Measurements from ENCODE around the gene XIRP2.

Gene XIRP2

DNA sequence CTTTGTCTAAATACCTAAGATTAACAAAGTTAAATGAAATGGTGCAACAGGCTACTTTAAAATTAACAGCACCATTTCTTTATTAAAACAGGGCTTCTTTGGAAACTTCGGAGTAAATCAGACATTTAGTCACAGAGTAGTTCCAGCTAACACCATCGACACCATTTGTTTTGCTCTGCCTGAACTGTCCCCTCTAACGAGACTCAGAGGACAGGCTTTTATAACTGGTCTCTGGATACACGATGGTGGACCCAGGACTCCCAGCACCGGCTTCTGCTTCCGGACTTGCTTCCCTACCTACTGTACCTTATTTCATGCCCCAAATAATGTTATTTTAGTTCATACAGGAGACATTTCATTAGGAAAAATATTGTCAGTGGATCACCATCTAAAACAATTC is 252.1 kb downstream of the XIRP2 start:
- H3K4me3 Mint-ChIP-seq: no peak overlapping the region
- no peak overlapping the region for H3K27ac Mint-ChIP-seq
- H3K4me1 Mint-ChIP-seq (ENCODE audit: low read depth): no peaks in the 10 kb centered on the region
- no peaks in the 10 kb centered on the region for H3K27me3 Mint-ChIP-seq
- no peaks in the 10 kb centered on the region for H3K9me3 Mint-ChIP-seq
- H3K36me3 Mint-ChIP-seq (ENCODE audit: low read depth): no peaks in the 10 kb centered on the region
- intact Hi-C loops (cut with micrococcal nuclease): no loop called here

DNA sequence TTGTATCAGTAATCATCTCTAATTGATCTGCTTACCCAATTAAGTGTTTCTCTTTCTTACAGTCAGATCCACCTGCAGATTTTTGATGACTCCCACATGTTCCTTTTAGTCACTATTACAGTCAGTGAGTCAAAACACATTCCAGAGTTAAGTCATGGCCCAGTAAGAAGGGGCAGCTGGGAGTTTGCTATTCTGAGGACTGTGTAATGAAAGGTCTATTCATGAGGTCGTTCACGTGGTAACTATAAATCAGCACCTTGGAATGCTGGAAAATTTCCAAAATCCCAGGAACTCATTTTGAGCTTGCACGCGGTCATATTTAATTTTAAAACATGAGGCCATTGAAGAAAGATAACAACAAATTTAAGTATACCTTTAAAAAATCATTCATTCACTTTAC is 252.5 kb downstream of the XIRP2 start:
- H3K9me3 Mint-ChIP-seq: no peaks in the 10 kb centered on the region
- no peaks in the 10 kb centered on the region for H3K27me3 Mint-ChIP-seq
- no peak overlapping the region for H3K4me3 Mint-ChIP-seq
- H3K4me1 Mint-ChIP-seq (ENCODE audit: low read depth): no peaks in the 10 kb centered on the region
- H3K36me3 Mint-ChIP-seq (ENCODE audit: low read depth): no peaks in the 10 kb centered on the region
- intact Hi-C loops (cut with micrococcal nuclease): no loop called here
- no peak overlapping the region for H3K27ac Mint-ChIP-seq

DNA sequence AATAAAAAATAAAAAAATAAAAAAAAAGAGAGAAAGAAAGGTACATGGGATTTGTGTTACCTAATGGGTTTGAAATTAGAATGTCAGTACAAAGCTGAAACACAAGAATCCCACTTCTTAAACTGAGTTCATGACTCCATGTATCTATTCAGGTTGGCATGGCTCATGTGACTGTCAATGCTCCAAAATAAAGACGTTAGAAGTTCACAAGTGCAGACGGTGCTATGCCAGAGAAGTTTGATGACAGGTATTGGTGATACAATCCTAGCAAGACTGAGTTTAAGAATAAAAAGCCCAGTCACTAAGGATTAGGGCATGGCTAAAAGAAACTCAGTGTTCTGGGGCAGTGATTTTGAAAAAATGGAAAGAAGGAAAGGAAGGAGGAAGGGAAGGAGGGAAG is 254.3 kb downstream of the XIRP2 start:
- Mint-ChIP-seq H3K27ac (no peak overlapping the region), H3K9me3 (no peaks in the 10 kb centered on the region), H3K36me3 (ENCODE audit: low read depth) (no peaks in the 10 kb centered on the region), H3K4me3 (no peak overlapping the region), H3K4me1 (ENCODE audit: low read depth) (no peaks in the 10 kb centered on the region), H3K27me3 (no peaks in the 10 kb centered on the region)
- intact Hi-C loops (cut with micrococcal nuclease): no loop called here

- H3K4me1 Mint-ChIP-seq (ENCODE audit: low read depth): no peaks in the 10 kb centered on the region
- intact Hi-C loops (cut with micrococcal nuclease): no loop called here
- no peaks in the 10 kb centered on the region for H3K36me3 Mint-ChIP-seq (ENCODE audit: low read depth)
- H3K9me3 Mint-ChIP-seq: no peaks in the 10 kb centered on the region
- H3K27ac Mint-ChIP-seq: no peak overlapping the region
- H3K4me3 Mint-ChIP-seq: no peak overlapping the region
- H3K27me3 Mint-ChIP-seq: no peaks in the 10 kb centered on the region
These were observed 256.1 kb downstream of the XIRP2 start for GRCh38 chr2:167144179-167144898.

DNA sequence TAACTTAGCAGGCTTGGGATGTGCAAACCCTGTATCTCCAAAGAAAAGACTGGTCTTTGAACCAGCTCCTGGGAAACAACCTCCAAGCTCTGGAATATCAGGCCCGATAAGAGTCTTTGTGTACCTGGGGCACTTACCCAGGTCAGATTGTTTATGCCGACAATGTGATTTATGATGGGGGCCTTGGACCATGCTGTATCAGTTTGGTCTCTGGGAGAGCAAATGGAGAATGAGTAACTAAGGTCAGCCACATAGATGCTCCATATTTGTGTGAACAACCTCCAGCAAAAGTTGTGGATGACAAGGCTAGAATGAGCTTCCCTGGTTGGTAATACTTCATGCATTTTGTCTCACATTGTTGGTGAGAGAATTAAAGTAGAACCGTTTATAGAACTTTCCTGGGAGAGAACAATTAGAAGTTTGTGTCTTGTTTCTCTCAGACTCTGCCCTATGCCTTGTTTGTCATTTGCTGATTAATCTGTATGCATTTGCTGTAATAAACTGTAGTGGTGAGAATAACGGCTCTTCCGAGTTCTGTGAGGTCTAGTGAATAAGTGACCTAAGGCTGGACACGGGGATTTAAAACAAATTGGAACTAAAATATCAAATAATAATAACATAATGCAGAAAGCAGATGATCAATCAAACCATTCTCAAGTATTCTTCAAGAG is 259.1 kb downstream of the XIRP2 start:
- H3K9me3 Mint-ChIP-seq: no peaks in the 10 kb centered on the region
- intact Hi-C loops (cut with micrococcal nuclease): no loop called here

DNA sequence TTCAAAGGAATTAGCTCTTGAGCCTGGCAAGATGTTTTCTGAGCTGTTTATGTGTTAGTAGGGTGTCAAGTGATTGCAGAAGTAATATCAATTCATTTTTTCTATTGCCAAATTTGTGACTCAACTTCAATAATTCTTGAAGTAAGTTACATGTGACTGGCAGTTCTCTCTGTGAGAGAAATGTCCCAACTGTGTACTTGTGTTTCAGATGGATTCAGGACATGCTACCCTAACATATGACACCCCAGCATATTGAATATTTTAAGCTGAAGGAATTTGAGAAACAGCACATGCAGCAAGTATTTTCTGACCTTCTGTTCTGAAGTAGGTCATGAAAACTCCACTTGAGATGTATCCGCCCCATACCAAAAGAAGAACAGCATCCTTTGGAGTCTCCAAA is 263.6 kb downstream of the XIRP2 start:
- no peaks in the 10 kb centered on the region for H3K36me3 Mint-ChIP-seq (ENCODE audit: low read depth)
- no peaks in the 10 kb centered on the region for H3K4me1 Mint-ChIP-seq (ENCODE audit: low read depth)
- intact Hi-C loops (cut with micrococcal nuclease): no loop called here
- no peaks in the 10 kb centered on the region for H3K9me3 Mint-ChIP-seq
- H3K27ac Mint-ChIP-seq: no peak overlapping the region
- no peaks in the 10 kb centered on the region for H3K27me3 Mint-ChIP-seq
- H3K4me3 Mint-ChIP-seq: no peak overlapping the region

More for the DNA sequence above, 259.1 kb downstream of the XIRP2 start:
- Mint-ChIP-seq H3K4me3 (no peak overlapping the region), H3K4me1 (ENCODE audit: low read depth) (no peaks in the 10 kb centered on the region), H3K36me3 (ENCODE audit: low read depth) (no peaks in the 10 kb centered on the region), H3K27ac (no peak overlapping the region), H3K27me3 (no peaks in the 10 kb centered on the region)

DNA sequence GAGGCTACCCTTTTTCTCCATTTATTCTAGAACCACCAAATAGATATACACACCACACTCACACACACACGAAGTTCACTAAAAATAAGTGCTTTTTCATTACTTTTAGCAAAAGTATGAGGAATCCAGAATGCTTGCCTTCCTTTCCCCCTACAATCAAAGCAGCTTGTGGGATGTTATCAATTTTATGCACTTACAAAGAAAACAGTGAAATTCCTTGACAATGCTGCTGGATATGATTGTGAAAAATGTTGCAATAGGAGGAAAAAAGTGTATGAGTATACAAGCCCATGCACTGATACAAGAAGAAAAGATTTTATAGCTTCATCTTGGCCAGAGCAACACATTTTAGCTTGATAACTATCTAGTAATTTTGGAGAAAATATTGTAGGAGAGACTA is 269.2 kb downstream of the XIRP2 start:
- H3K4me3 Mint-ChIP-seq: no peak overlapping the region
- no peaks in the 10 kb centered on the region for H3K36me3 Mint-ChIP-seq (ENCODE audit: low read depth)
- intact Hi-C loops (cut with micrococcal nuclease): no loop called here
- no peaks in the 10 kb centered on the region for H3K27me3 Mint-ChIP-seq
- no peak overlapping the region for H3K27ac Mint-ChIP-seq
- peaks cover 23% of the 10 kb centered on the region for H3K9me3 Mint-ChIP-seq
- H3K4me1 Mint-ChIP-seq (ENCODE audit: low read depth): no peaks in the 10 kb centered on the region

GRCh38 chr2:167177196-167177595 is 288.9 kb downstream of the XIRP2 start:
- H3K27me3 Mint-ChIP-seq: no peaks in the 10 kb centered on the region
- intact Hi-C loops (cut with micrococcal nuclease): no loop called here
- H3K36me3 Mint-ChIP-seq (ENCODE audit: low read depth): no peaks in the 10 kb centered on the region

DNA sequence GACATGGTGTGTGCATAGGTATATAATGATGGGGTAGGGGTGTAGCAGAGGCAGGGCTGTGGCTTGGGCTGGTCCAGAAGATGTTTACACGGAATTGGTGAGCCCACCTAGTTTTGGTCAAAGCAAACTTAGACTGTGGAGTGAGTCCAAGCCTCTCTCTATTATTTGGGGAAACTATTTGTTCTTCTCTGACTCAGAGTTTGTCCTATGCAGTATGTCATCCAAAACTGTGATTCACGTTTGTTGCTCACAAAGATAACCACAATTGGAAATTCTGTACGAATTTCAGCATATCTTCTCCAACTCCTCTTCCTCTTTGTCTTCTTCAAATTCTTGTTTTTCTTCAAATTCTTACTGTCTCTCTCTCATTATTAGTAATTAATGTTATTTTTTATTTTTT is 292.9 kb downstream of the XIRP2 start:
- no peaks in the 10 kb centered on the region for H3K27me3 Mint-ChIP-seq
- intact Hi-C loops (cut with micrococcal nuclease): no loop called here
- H3K4me3 Mint-ChIP-seq: no peak overlapping the region
- H3K36me3 Mint-ChIP-seq (ENCODE audit: low read depth): no peaks in the 10 kb centered on the region
- H3K27ac Mint-ChIP-seq: no peak overlapping the region
- H3K4me1 Mint-ChIP-seq (ENCODE audit: low read depth): no peaks in the 10 kb centered on the region
- H3K9me3 Mint-ChIP-seq: no peaks in the 10 kb centered on the region

More at GRCh38 chr2:167177196-167177595, 288.9 kb downstream of the XIRP2 start:
- no peak overlapping the region for H3K27ac Mint-ChIP-seq
- H3K9me3 Mint-ChIP-seq: peaks cover 22% of the 10 kb centered on the region
- H3K4me3 Mint-ChIP-seq: no peak overlapping the region
- no peaks in the 10 kb centered on the region for H3K4me1 Mint-ChIP-seq (ENCODE audit: low read depth)

- H3K36me3 Mint-ChIP-seq (ENCODE audit: low read depth): no peaks in the 10 kb centered on the region
- H3K27me3 Mint-ChIP-seq: no peaks in the 10 kb centered on the region
- no peaks in the 10 kb centered on the region for H3K9me3 Mint-ChIP-seq
- H3K4me3 Mint-ChIP-seq: no peak overlapping the region
- intact Hi-C loops (cut with micrococcal nuclease): no loop called here
- no peaks in the 10 kb centered on the region for H3K4me1 Mint-ChIP-seq (ENCODE audit: low read depth)
- no peak overlapping the region for H3K27ac Mint-ChIP-seq
These were observed 293.4 kb downstream of the XIRP2 start for GRCh38 chr2:167181688-167182087.

DNA sequence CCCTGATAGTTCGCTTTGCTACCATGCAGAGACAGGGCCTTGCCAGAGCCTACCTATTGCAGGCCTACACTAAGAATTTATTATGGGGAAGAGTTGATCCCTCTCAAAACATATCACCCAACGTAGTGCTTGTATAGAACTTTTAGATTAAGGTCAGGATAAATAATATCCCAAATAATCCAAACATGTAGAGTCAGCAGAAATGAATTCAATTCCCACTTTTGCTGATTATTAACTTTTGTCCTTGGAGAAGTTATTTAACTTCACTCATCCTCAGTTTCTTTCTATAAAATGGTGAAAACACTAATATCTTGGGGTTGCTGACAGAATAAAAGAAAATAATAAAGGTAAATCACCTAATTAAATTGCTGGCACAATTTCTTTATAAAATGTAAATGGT is 294.1 kb downstream of the XIRP2 start:
- H3K27ac Mint-ChIP-seq: no peak overlapping the region
- no peaks in the 10 kb centered on the region for H3K9me3 Mint-ChIP-seq
- H3K4me3 Mint-ChIP-seq: no peak overlapping the region
- H3K36me3 Mint-ChIP-seq (ENCODE audit: low read depth): no peaks in the 10 kb centered on the region
- no peaks in the 10 kb centered on the region for H3K4me1 Mint-ChIP-seq (ENCODE audit: low read depth)
- H3K27me3 Mint-ChIP-seq: no peaks in the 10 kb centered on the region
- intact Hi-C loops (cut with micrococcal nuclease): no loop called here

DNA sequence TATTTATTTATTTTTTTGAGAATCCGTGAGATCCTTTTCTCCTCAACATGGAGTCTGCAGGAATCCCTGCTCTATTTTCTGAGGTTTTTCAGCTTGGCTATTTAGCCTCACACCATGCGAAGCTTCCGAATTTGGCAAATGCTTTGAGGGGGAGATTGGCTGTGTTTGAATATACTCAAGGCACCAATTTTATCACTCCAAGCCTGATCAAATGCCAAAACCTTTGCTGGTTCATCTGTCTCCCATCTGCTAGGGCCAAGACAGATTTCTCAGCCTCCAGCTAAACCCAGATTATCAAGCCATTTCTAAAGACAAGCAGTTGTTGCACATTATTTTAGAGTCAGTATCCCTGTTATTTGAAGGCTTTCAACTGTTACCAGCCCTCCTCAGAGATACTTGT is 295.7 kb downstream of the XIRP2 start:
- H3K27ac Mint-ChIP-seq: no peak overlapping the region
- H3K9me3 Mint-ChIP-seq: no peaks in the 10 kb centered on the region
- no peak overlapping the region for H3K4me3 Mint-ChIP-seq
- H3K36me3 Mint-ChIP-seq (ENCODE audit: low read depth): no peaks in the 10 kb centered on the region
- intact Hi-C loops (cut with micrococcal nuclease): no loop called here
- H3K4me1 Mint-ChIP-seq (ENCODE audit: low read depth): no peaks in the 10 kb centered on the region
- H3K27me3 Mint-ChIP-seq: no peaks in the 10 kb centered on the region

GRCh38 chr2:167186465-167186864 is 298.2 kb downstream of the XIRP2 start:
- Mint-ChIP-seq H3K9me3 (no peaks in the 10 kb centered on the region), H3K27me3 (no peaks in the 10 kb centered on the region), H3K27ac (no peak overlapping the region), H3K4me3 (no peak overlapping the region), H3K36me3 (ENCODE audit: low read depth) (no peaks in the 10 kb centered on the region), H3K4me1 (ENCODE audit: low read depth) (no peaks in the 10 kb centered on the region)
- intact Hi-C loops (cut with micrococcal nuclease): no loop called here

GRCh38 chr2:167187049-167187727 is 298.9 kb downstream of the XIRP2 start:
- intact Hi-C loops (cut with micrococcal nuclease): no loop called here
- Mint-ChIP-seq H3K4me1 (ENCODE audit: low read depth) (no peaks in the 10 kb centered on the region), H3K4me3 (no peak overlapping the region), H3K27ac (no peak overlapping the region), H3K36me3 (ENCODE audit: low read depth) (no peaks in the 10 kb centered on the region), H3K27me3 (no peaks in the 10 kb centered on the region), H3K9me3 (no peaks in the 10 kb centered on the region)

Data from dendritic cell treated with granulocyte-macrophage colony-stimulating factor and Interleukin-4, amounts not matched to agents 40 ng/mL and 50 ng/mL, for 4 days (primary cell).